Kidney (tissue), 14 donors: Measurements from ENCODE around the gene ZNF839. TPM values are rescaled to one million over a fixed set of nuclear protein-coding genes. Genes with fewer than 3 reads are reported as not detected.

ENCODE experiments used
- DNase-seq, 5 donors: peaks; one replicate each; pipeline ENCODE4 v3.0.0-alpha.2; 2013 to 2020
- FAIRE-seq: peaks from 2 replicates; lab custom pipeline; 2012; peaks lifted over from hg19 to GRCh38; lab: Jason Lieb, UNC
- H3K27ac ChIP-seq, 2 donors: one replicate each; pipeline ENCODE4 v1.7.0; 2013; ENCODE audit warnings: low read depth in 2 of 2, low read length in 2 of 2, inconsistent platforms in 1 of 2
- H3K27me3 ChIP-seq: one replicate; pipeline ENCODE4 v1.7.1; 2013; ENCODE audit warnings: low read length, inconsistent platforms; ENCODE audit not compliant: control insufficient read depth, insufficient read depth
- H3K36me3 ChIP-seq, 3 donors: one replicate each; pipeline versions ENCODE4 v1.7.0 to v1.7.1; 2013; ENCODE audit warnings: low read length in 3 of 3, control low read depth in 1 of 3, inconsistent platforms in 1 of 3; ENCODE audit not compliant: insufficient read depth in 3 of 3, control insufficient read depth in 2 of 3
- H3K4me1 ChIP-seq, 3 donors: one replicate each; pipeline versions ENCODE4 v1.7.0 to v1.7.1; 2013; ENCODE audit warnings: low read length in 3 of 3, inconsistent platforms in 1 of 3, low read depth in 1 of 3; ENCODE audit not compliant: control insufficient read depth in 2 of 3, insufficient read depth in 2 of 3
- H3K4me3 ChIP-seq, 3 donors: one replicate each; pipeline versions ENCODE4 v1.7.0 to v1.8.1; 2013; ENCODE audit warnings: low read length in 3 of 3, control low read depth in 1 of 3, inconsistent platforms in 1 of 3
- H3K9ac ChIP-seq, 3 donors: one replicate each; pipeline versions ENCODE4 v1.7.0 to v1.7.1; 2013; ENCODE audit warnings: low read length in 3 of 3, control low read depth in 1 of 3, inconsistent platforms in 1 of 3
- H3K9me3 ChIP-seq, 3 donors: one replicate each; pipeline versions ENCODE4 v1.7.0 to v1.7.1; 2013; ENCODE audit warnings: low read length in 3 of 3, control low read depth in 1 of 3, inconsistent platforms in 1 of 3; ENCODE audit not compliant: control insufficient read depth in 2 of 3, insufficient read depth in 1 of 3
- intact Hi-C: fragments of 100-400 bp; cut with DNase I; formaldehyde crosslinking; loops from one replicate; pipeline ENCODE4 v1.11.1; 2022
- polyA plus RNA-seq: library from polyadenylated mRNA; stranded (reverse); fragments of 350-450 nt; fragmentation: Illumina TruSeq; extraction: RNeasy Lipid Tissue Mini Kit (QIAGEN cat#74804); gene quantifications from one replicate; pipeline ENCODE4 v1.2.3, GENCODE V29; 2014; ENCODE audit warnings: low read depth, low replicate concordance; ENCODE audit not compliant: insufficient read depth
- total RNA-seq: library from RNA; stranded (reverse); fragmentation: NEBNext Ultra II Directional; extraction: Animal tissue kit (Norgen Biotek cat#: 25700); gene quantifications from one replicate; pipeline ENCODE4 v1.2.1, GENCODE V29; 2021
- TF ChIP-seq, protein P1 (sequence below): IDR thresholded peaks from 3 replicates; pipeline ENCODE4 v1.5.1; 2012; ENCODE audit warnings: mild to moderate bottlenecking, moderate library complexity, borderline replicate concordance; ENCODE audit not compliant: insufficient read depth; ENCODE audit errors: extremely low read depth
- donor health status: control.
- donor health status: control.
- donor health status: control.
- donor health status: control.
- donor health status: control.
- donor health status: DM: yes; HTN: yes; CAD: no.
- donor health status: Normal renal cell carcinoma (clear cell type).

Gene ZNF839
- total and polyA plus RNA-seq, 2 donors from 2014 or later, result 7.8 to 15.8 TPM

DNA sequence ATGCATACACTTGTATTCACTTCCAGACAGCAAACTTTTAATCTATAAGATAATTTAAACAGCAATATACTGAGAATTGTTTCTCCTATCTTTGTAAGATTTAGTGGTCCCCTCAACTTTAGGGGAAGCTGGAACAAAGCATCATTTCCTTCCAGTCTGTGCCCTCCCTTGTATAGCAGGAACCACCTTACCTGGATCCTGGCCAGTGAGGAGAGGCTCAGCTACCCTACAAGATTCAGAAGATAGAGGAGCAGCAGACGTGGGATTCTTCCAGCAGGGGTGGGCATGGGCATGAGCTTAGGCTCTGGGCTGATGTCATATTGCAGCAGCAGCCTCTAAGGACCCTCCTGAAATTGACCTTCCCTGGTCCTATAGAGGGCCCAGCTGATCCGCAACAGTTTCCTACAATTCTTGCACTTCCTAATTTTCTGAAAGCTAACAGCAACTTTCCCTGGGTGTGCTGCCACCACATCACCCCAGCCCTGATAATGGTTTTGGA is 35.9 kb upstream of the ZNF839 start:
- no peak for FAIRE-seq

DNA sequence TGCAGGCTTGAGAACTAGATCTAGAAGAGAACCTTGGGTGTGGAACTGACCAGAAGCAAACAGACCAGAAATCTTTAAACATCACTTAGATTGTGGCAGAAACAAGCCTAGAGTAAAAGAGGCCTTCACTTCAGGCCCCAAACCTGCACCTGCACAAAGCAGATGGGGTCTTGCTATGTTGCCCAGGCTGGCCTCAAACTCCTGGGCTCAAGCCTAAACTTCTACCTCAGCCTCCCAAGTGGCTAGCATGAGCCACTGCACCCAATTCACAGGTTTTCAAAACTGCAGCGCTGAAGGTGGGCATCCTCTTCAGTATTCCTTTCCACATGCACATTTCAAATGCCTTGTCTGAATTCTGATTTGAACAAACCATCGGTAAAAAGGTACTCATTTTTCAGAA is 34.4 kb upstream of the ZNF839 start:
- intact Hi-C loops, result no loop called here
- Histone ChIP-seq H3K27me3 (no peaks in the 10 kb centered on the region), H3K9ac (no peak overlapping the region), H3K4me3 (no peak overlapping the region), H3K4me1 (no peaks in the 10 kb centered on the region), H3K9me3 (no peaks in the 10 kb centered on the region), H3K27ac (no peak overlapping the region), H3K36me3 (peaks cover 0 to 7% (median 0%) of the 10 kb centered on the region in 3 donors)
- DNase-seq (no peak), FAIRE-seq (no peak)
- TF ChIP-seq, protein P1, sequence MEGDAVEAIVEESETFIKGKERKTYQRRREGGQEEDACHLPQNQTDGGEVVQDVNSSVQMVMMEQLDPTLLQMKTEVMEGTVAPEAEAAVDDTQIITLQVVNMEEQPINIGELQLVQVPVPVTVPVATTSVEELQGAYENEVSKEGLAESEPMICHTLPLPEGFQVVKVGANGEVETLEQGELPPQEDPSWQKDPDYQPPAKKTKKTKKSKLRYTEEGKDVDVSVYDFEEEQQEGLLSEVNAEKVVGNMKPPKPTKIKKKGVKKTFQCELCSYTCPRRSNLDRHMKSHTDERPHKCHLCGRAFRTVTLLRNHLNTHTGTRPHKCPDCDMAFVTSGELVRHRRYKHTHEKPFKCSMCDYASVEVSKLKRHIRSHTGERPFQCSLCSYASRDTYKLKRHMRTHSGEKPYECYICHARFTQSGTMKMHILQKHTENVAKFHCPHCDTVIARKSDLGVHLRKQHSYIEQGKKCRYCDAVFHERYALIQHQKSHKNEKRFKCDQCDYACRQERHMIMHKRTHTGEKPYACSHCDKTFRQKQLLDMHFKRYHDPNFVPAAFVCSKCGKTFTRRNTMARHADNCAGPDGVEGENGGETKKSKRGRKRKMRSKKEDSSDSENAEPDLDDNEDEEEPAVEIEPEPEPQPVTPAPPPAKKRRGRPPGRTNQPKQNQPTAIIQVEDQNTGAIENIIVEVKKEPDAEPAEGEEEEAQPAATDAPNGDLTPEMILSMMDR, result no peak

More for the DNA sequence above, 35.9 kb upstream of the ZNF839 start:
- no peaks in the 10 kb centered on the region for H3K9me3 ChIP-seq
- H3K4me3 ChIP-seq, result no peak overlapping the region
- H3K9ac ChIP-seq, result no peak overlapping the region
- no peak for DNase-seq
- TF ChIP-seq, protein P1, result no peak
- no peaks in the 10 kb centered on the region for H3K4me1 ChIP-seq
- intact Hi-C loops, result no loop called here
- H3K27ac ChIP-seq, result no peak overlapping the region
- H3K27me3 ChIP-seq, result no peaks in the 10 kb centered on the region
- peaks cover 3 to 7% (median 5%) of the 10 kb centered on the region in 3 donors for H3K36me3 ChIP-seq

DNA sequence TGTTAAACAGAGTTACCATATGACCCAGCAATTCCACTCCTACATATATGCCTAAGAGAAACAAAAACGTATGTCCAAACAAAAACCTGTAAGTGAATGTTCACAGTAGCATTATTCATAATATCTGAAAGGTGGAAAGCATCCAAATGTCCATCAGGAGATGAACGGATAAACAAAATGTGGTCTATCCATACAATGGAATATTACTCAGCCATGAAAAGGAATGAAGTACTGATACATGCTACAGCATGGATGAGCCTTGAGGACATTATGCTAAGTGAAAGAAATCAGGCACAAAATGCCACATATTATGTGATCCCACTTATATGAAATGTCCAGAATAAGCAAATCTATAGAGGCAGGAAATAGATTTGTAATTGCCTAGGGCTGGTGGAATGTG is 31.4 kb upstream of the ZNF839 start:
- Histone ChIP-seq H3K27me3 (no peaks in the 10 kb centered on the region), H3K4me1 (no peaks in the 10 kb centered on the region), H3K9ac (no peak overlapping the region), H3K4me3 (no peak overlapping the region), H3K27ac (no peak overlapping the region), H3K36me3 (no peaks in the 10 kb centered on the region), H3K9me3 (no peaks in the 10 kb centered on the region)
- DNase-seq (no peak), FAIRE-seq (no peak)
- intact Hi-C loops, result no loop called here
- TF ChIP-seq, protein P1, result no peak

DNA sequence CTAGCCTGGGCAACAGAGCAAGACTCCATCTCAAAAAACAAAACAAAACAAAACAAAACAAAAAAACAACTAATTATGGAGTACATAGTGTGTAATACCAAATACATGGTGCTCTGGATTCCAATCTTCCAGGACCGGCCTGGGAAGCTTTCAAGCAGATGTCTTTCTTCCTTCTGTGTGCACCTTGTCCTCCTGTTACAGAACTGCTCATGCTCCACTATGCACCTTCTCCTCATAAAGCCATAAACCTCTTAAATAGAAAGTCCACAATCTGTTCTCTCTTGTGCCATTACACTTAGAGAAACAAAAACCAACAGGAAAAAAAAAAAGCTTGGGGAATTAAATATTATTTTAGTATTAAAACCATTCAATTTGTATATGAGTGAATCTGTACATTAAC is 27.1 kb upstream of the ZNF839 start:
- DNase-seq (no peak), FAIRE-seq (no peak)
- intact Hi-C loops, result no loop called here
- Histone ChIP-seq H3K9me3 (no peaks in the 10 kb centered on the region), H3K4me1 (no peaks in the 10 kb centered on the region), H3K4me3 (no peak overlapping the region), H3K9ac (no peak overlapping the region), H3K36me3 (no peaks in the 10 kb centered on the region), H3K27me3 (no peaks in the 10 kb centered on the region), H3K27ac (no peak overlapping the region)
- TF ChIP-seq, protein P1, result no peak
